CD14-positive monocyte (primary cell): ENCODE results near the gene AKAIN1. TPM values are rescaled to one million over a fixed set of nuclear protein-coding genes. Genes with fewer than 3 reads are reported as not detected.

Source experiments
- DNase-seq, 3 donors: peaks; one replicate each; pipeline ENCODE4 v3.0.0-alpha.2; 2011 to 2022
- H2AFZ ChIP-seq: 2 replicates; pipeline ENCODE4 v1.6.0; 2012; ENCODE audit warnings: mild to moderate bottlenecking, low read depth, low read length, inconsistent platforms; ENCODE audit not compliant: insufficient read depth, poor library complexity, severe bottlenecking
- H3K27ac ChIP-seq, 2 donors: 1 replicate in 1 of 2; 2 replicates in 1 of 2; pipeline ENCODE4 v1.5.1; 2012 to 2013; ENCODE audit warnings: low read length in 2 of 2, control low read depth in 1 of 2, inconsistent platforms in 1 of 2, low read depth in 1 of 2, mild to moderate bottlenecking in 1 of 2
- H3K27me3 ChIP-seq, 2 donors: one replicate each; pipeline versions ENCODE4 v1.6.0 to v1.6.1; 2011 to 2013; ENCODE audit warnings: low read length in 2 of 2; ENCODE audit not compliant: control insufficient read depth in 2 of 2, insufficient read depth in 2 of 2
- H3K36me3 ChIP-seq, 2 donors: replicated peaks in 1 of 2; 1 replicate in 1 of 2; 2 replicates in 1 of 2; pipeline versions ENCODE4 v1.5.1 to v1.6.1; 2012 to 2013; ENCODE audit warnings: low read length in 2 of 2, control low read depth in 1 of 2, inconsistent platforms in 1 of 2, mild to moderate bottlenecking in 1 of 2; ENCODE audit not compliant: insufficient read depth in 2 of 2, control insufficient read depth in 1 of 2
- H3K4me1 ChIP-seq, 2 donors: 1 replicate in 1 of 2; 2 replicates in 1 of 2; pipeline versions ENCODE4 v1.5.1 to v1.6.1; 2012 to 2013; ENCODE audit warnings: low read length in 2 of 2, control low read depth in 1 of 2, inconsistent platforms in 1 of 2, mild to moderate bottlenecking in 1 of 2, moderate library complexity in 1 of 2; ENCODE audit not compliant: insufficient read depth in 2 of 2, control insufficient read depth in 1 of 2
- H3K4me2 ChIP-seq: replicated peaks from 2 replicates; pipeline ENCODE3; 2012; ENCODE audit warnings: low read length, moderate library complexity, mild to moderate bottlenecking; ENCODE audit not compliant: poor library complexity, severe bottlenecking; ENCODE audit errors: extremely low read depth
- H3K4me3 ChIP-seq, 3 experiments: fragments of 200-600 bp in 1 of 3; sonication (generic) in 1 of 3; replicated peaks in 1 of 3; 1 replicate in 2 of 3; 2 replicates in 1 of 3; pipeline ENCODE4 v1.5.1; 2011 to 2013; ENCODE audit warnings: low read length in 3 of 3, mild to moderate bottlenecking in 3 of 3, control low read depth in 2 of 3, low read depth in 2 of 3, inconsistent platforms in 1 of 3, moderate library complexity in 1 of 3
- H3K79me2 ChIP-seq: 2 replicates; pipeline ENCODE4 v1.6.0; 2012; ENCODE audit warnings: mild to moderate bottlenecking, control low read depth, inconsistent platforms, low read length, moderate library complexity; ENCODE audit not compliant: insufficient read depth
- H3K9ac ChIP-seq: 2 replicates; pipeline ENCODE4 v1.6.0; 2017; ENCODE audit warnings: low read length, mild to moderate bottlenecking; ENCODE audit not compliant: insufficient read depth, poor library complexity, severe bottlenecking
- H3K9me3 ChIP-seq, 2 donors: replicated peaks in 1 of 2; 1 replicate in 1 of 2; 2 replicates in 1 of 2; pipeline versions ENCODE4 v1.5.1 to v1.6.1; 2012 to 2013; ENCODE audit warnings: low read length in 2 of 2, control low read depth in 1 of 2; ENCODE audit not compliant: control insufficient read depth in 1 of 2, insufficient read depth in 1 of 2
- H4K20me1 ChIP-seq: 2 replicates; pipeline ENCODE4 v1.6.0; 2012; ENCODE audit warnings: mild to moderate bottlenecking, low read length, control low read depth, moderate library complexity; ENCODE audit not compliant: insufficient read depth
- H3K27ac Mint-ChIP-seq, 7 donors: one replicate each; pipeline ENCODE4 v1.8.0; 2020; ENCODE audit warnings: mild to moderate bottlenecking in 7 of 7, mixed read lengths in 7 of 7, moderate library complexity in 6 of 7, inconsistent platforms in 2 of 7
- H3K27me3 Mint-ChIP-seq, 3 donors: one replicate each; pipeline ENCODE4 v1.8.0; 2021 to 2022; ENCODE audit warnings: low read depth in 3 of 3, mild to moderate bottlenecking in 3 of 3, mixed read lengths in 3 of 3, moderate library complexity in 3 of 3, inconsistent platforms in 1 of 3
- H3K36me3 Mint-ChIP-seq, 2 donors: one replicate each; pipeline ENCODE4 v1.8.0; 2020; ENCODE audit warnings: mixed read lengths in 2 of 2, inconsistent platforms in 1 of 2, mild to moderate bottlenecking in 1 of 2
- H3K4me1 Mint-ChIP-seq: one replicate; pipeline ENCODE4 v1.8.0; 2020; ENCODE audit warnings: mild to moderate bottlenecking, mixed read lengths
- H3K4me3 Mint-ChIP-seq, 2 donors: one replicate each; pipeline ENCODE4 v1.8.0; 2020; ENCODE audit warnings: mild to moderate bottlenecking in 2 of 2, mixed read lengths in 2 of 2, moderate library complexity in 1 of 2
- H3K9me3 Mint-ChIP-seq, 7 donors: one replicate each; pipeline ENCODE4 v1.8.0; 2020 to 2022; ENCODE audit warnings: mixed read lengths in 7 of 7, mild to moderate bottlenecking in 6 of 7, moderate library complexity in 6 of 7, inconsistent platforms in 2 of 7
- WGBS: methylation state at CpG from one replicate; pipeline ENCODE4 v1.1.5; 2013; ENCODE audit warnings: missing lambda C conversion rate; ENCODE audit not compliant: insufficient coverage; 5-methylcytosine and 5-hydroxymethylcytosine counted together
- intact Hi-C, 2 donors: fragments of 100-400 bp; cut with micrococcal nuclease; formaldehyde crosslinking; loops; one replicate each; pipeline versions ENCODE4 v1.15.0 to v1.15.1; 2023
- polyA plus RNA-seq, 3 donors: library from polyadenylated mRNA; depleted of rRNA in 1 of 3; unstranded in 2 of 3; stranded (reverse) in 1 of 3; fragments of 300-500 nt in 2 of 3; fragments of >200 nt in 1 of 3; fragmentation: Illumina TruSeq in 2 of 3; gene quantifications; 1 replicate in 2 of 3; 2 replicates in 1 of 3; pipeline ENCODE4 v1.2.3, GENCODE V29; 2012 to 2021
- TF ChIP-seq, protein P1 (sequence below): fragments of 200-600 bp; IDR thresholded peaks from one replicate; pipeline ENCODE4 v1.8.0; 2022; ENCODE audit warnings: antibody characterized with exemption, mild to moderate bottlenecking

The AKAIN1 gene
- polyA plus RNA-seq, 3 donors = not detected

DNA sequence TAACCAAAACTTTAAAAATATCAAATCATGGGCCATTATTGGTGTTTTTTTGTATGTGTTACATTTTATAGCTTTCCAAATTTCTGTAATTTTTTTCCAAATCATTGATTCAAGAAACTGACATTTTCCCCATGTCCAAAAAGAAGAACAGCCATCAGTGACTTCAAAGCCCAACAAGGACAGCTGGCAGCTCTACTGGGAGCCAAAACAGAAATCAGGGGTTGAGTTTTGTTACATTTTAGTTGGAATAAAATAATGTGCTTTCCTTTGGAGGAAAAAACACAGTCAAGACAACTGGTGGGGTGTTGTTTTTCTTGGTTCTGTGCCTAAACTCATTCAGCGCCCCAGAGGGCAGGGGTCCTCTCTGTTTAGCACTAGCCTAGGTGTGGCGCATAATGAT, 23.8 kb downstream of the AKAIN1 start:
- no peak overlapping the region for H2AFZ ChIP-seq
- peaks cover 0 to 5% (median 0%) of the 10 kb centered on the region in 7 donors for H3K9me3 Mint-ChIP-seq
- no peaks in the 10 kb centered on the region for H4K20me1 ChIP-seq
- H3K9ac ChIP-seq = no peak overlapping the region
- H3K4me3 ChIP-seq = no peak overlapping the region
- no peak overlapping the region for H3K27ac Mint-ChIP-seq
- H3K4me3 Mint-ChIP-seq = no peak overlapping the region
- intact Hi-C loops = no loop called here
- H3K4me1 Mint-ChIP-seq = no peaks in the 10 kb centered on the region
- H3K27me3 Mint-ChIP-seq = peaks cover 0 to 3% (median 2%) of the 10 kb centered on the region in 3 donors
- no peaks in the 10 kb centered on the region for H3K36me3 Mint-ChIP-seq
- no peaks in the 10 kb centered on the region for H3K4me1 ChIP-seq
- TF ChIP-seq, protein P1, sequence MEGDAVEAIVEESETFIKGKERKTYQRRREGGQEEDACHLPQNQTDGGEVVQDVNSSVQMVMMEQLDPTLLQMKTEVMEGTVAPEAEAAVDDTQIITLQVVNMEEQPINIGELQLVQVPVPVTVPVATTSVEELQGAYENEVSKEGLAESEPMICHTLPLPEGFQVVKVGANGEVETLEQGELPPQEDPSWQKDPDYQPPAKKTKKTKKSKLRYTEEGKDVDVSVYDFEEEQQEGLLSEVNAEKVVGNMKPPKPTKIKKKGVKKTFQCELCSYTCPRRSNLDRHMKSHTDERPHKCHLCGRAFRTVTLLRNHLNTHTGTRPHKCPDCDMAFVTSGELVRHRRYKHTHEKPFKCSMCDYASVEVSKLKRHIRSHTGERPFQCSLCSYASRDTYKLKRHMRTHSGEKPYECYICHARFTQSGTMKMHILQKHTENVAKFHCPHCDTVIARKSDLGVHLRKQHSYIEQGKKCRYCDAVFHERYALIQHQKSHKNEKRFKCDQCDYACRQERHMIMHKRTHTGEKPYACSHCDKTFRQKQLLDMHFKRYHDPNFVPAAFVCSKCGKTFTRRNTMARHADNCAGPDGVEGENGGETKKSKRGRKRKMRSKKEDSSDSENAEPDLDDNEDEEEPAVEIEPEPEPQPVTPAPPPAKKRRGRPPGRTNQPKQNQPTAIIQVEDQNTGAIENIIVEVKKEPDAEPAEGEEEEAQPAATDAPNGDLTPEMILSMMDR = no peak
- H3K9me3 ChIP-seq = peaks cover 0 to 2% of the 10 kb centered on the region in 2 donors
- H3K27me3 ChIP-seq = no peaks in the 10 kb centered on the region
- WGBS = no CpG with 5 or more reads among the region's 2 CpGs
- no peaks in the 10 kb centered on the region for H3K79me2 ChIP-seq
- no peaks in the 10 kb centered on the region for H3K36me3 ChIP-seq
- no peak overlapping the region for H3K4me2 ChIP-seq
- H3K27ac ChIP-seq = no peak overlapping the region
- DNase-seq = no peak

DNA sequence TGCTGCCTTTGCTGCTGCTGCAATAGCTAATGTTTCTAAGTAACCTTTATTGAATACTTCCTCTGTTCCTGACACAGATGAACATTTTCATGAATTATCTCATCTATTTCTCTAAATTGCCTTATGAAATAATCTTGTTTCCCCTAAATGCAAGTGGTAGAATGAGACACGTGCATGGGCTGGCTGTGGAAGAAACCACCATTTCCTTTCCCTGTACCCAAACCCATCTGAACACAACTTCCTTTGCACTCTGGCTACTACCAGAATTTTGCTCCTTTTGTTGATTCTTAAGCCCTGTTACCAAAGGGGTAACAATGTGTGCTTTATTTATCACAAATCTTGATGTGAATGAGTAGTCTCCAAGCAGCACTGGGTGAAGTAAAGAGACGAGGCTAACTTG, 29.2 kb downstream of the AKAIN1 start:
- Histone ChIP-seq H3K4me1 (no peaks in the 10 kb centered on the region), H3K27me3 (no peaks in the 10 kb centered on the region), H3K4me3 (no peak overlapping the region), H4K20me1 (no peaks in the 10 kb centered on the region), H2AFZ (no peak overlapping the region), H3K27ac (no peak overlapping the region), H3K9ac (no peak overlapping the region), H3K36me3 (no peaks in the 10 kb centered on the region), H3K9me3 (no peaks in the 10 kb centered on the region), H3K4me2 (no peak overlapping the region), H3K79me2 (no peaks in the 10 kb centered on the region)
- Mint-ChIP-seq H3K9me3 (peaks cover 0 to 5% (median 0%) of the 10 kb centered on the region in 7 donors), H3K27me3 (no peaks in the 10 kb centered on the region), H3K4me3 (no peak overlapping the region), H3K36me3 (no peaks in the 10 kb centered on the region), H3K27ac (no peak overlapping the region), H3K4me1 (peaks cover 5% of the 10 kb centered on the region)
- DNase-seq = no peak
- no CpG with 5 or more reads among the region's 2 CpGs for WGBS
- TF ChIP-seq, protein P1 = no peak
- intact Hi-C loops = no loop called here
